ENCODE measurements around the gene ADK.

The ADK gene

GRCh38 chr10:74635655-74636054, 484.6 kb downstream of the ADK start:
- no peak for DNase-seq

- DNase-seq: no peak
These were observed 486.7 kb downstream of the ADK start for GRCh38 chr10:74637685-74638084.

- no peak for DNase-seq
These were observed 489.3 kb downstream of the ADK start for GRCh38 chr10:74640134-74640921.

GRCh38 chr10:74641659-74642058, 490.6 kb downstream of the ADK start:
- DNase-seq: no peak

- no peak for DNase-seq
These were observed 492.0 kb downstream of the ADK start for GRCh38 chr10:74642901-74643595.

- no peak for DNase-seq
These were observed 492.6 kb downstream of the ADK start for GRCh38 chr10:74643596-74643975.

- no peak for DNase-seq
These were observed 493.7 kb downstream of the ADK start for GRCh38 chr10:74644738-74645137.

- DNase-seq: no peak
These were observed 494.7 kb downstream of the ADK start for GRCh38 chr10:74645692-74646091.

GRCh38 chr10:74650613-74651012, 499.6 kb downstream of the ADK start:
- DNase-seq: no peak

- DNase-seq: no peak
These were observed 500.5 kb downstream of the ADK start for GRCh38 chr10:74651565-74651964.

GRCh38 chr10:74652664-74653063, 501.6 kb downstream of the ADK start:
- no peak for DNase-seq

- no peak for DNase-seq
These were observed 507.5 kb downstream of the ADK start for GRCh38 chr10:74658511-74658910.

GRCh38 chr10:74662635-74663034, 511.6 kb downstream of the ADK start:
- no peak for DNase-seq

GRCh38 chr10:74669210-74669609, 518.2 kb downstream of the ADK start:
- DNase-seq: no peak

- DNase-seq: no peak
These were observed 520.7 kb downstream of the ADK start for GRCh38 chr10:74671716-74672115.

GRCh38 chr10:74672430-74673165, 521.6 kb downstream of the ADK start:
- no peak for DNase-seq

- no peak for DNase-seq
These were observed 523.9 kb downstream of the ADK start for GRCh38 chr10:74674927-74675326.

- DNase-seq: no peak
These were observed 524.5 kb downstream of the ADK start for GRCh38 chr10:74675484-74675883.

GRCh38 chr10:74677951-74678350, 526.9 kb downstream of the ADK start:
- DNase-seq: no peak

- DNase-seq: no peak
These were observed 531.1 kb downstream of the ADK start for GRCh38 chr10:74681917-74682627.

- DNase-seq: no peak
These were observed 532.0 kb downstream of the ADK start for GRCh38 chr10:74683067-74683466.

GRCh38 chr10:74683621-74684364, 532.8 kb downstream of the ADK start:
- DNase-seq: no peak

Data from activated CD4-positive, CD25-positive, alpha-beta regulatory T cell treated with anti-CD3 and anti-CD28 coated beads, Interleukin-2, amount 50 U/mL, for 72 hours (primary cell).